HCT116 (cell line): ENCODE measurements around the gene CELF2. TPM values are rescaled to one million over a fixed set of nuclear protein-coding genes. Genes with fewer than 3 reads are reported as not detected.

ENCODE experiments used
- ATAC-seq: fragments of 200-7000 bp; cut with Tn5 transposase; 2 replicates; pipeline ENCODE4 v1.9.1; 2020; ENCODE audit warnings: mild to moderate bottlenecking, moderate library complexity
- BruUV-seq: library from RNA; stranded (reverse); fragments of 400-500 nt; replicated peaks from 2 replicates; lab custom pipeline; 2021; lab: Mats Ljungman, UMichigan
- CTCF ChIA-PET: fragments of 300-600 bp; sonication (Branson Sonifier 250); formaldehyde crosslinking; loops from one replicate; lab custom pipeline; 2021; ENCODE audit warnings: antibody characterized with exemption; lab: Charles Lee
- POLR2A ChIA-PET: fragments of 300-600, 350-600 bp; sonication (Branson Sonifier 250); formaldehyde crosslinking; loops from one replicate; lab custom pipeline; 2021; ENCODE audit warnings: antibody characterized with exemption; lab: Charles Lee
- RAD21 ChIA-PET, 2 experiments: fragments of 300-600 bp; sonication (Branson Sonifier 250); formaldehyde crosslinking; loops; one replicate each; lab custom pipeline; 2023; ENCODE audit warnings: low total read pairs in 2 of 2; ENCODE audit not compliant: uncharacterized antibody in 2 of 2, unreplicated experiment in 2 of 2, low non-redundant PET in 1 of 2; lab: Charles Lee
- DNase-seq: peaks from one replicate; pipeline ENCODE4 v3.0.0-alpha.2; 2010; ENCODE audit warnings: low read depth, low spot score
- H2AFZ ChIP-seq: fragments of 200-600 bp; shearing (Covaris generic), sonication (generic); 2 replicates; pipeline ENCODE4 v1.6.1; 2017; ENCODE audit warnings: low read depth, mixed run types, mixed read lengths, antibody characterized with exemption, low read length; ENCODE audit not compliant: poor library complexity, severe bottlenecking
- H3K27ac ChIP-seq: 2 replicates; pipeline ENCODE4 v1.5.1; 2012; ENCODE audit warnings: low read depth, low read length
- H3K27me3 ChIP-seq: fragments of 200-600 bp; sonication (generic); 2 replicates; pipeline ENCODE4 v1.6.1; 2016; ENCODE audit warnings: mixed run types, low read length, mixed read lengths; ENCODE audit not compliant: insufficient read depth
- H3K36me3 ChIP-seq, 2 experiments: fragments of 200-500 bp in 1 of 2; fragments of 200-600 bp in 1 of 2; sonication (Bioruptor generic) in 1 of 2; sonication (generic) in 1 of 2; 2 replicates each; pipeline versions ENCODE4 v1.5.1 to v1.6.1; 2014 to 2016; ENCODE audit warnings: low read length in 2 of 2, inconsistent platforms in 1 of 2, mixed read lengths in 1 of 2, mixed run types in 1 of 2; ENCODE audit not compliant: insufficient read depth in 2 of 2, control insufficient read depth in 1 of 2
- H3K4me1 ChIP-seq, 2 experiments: fragments of 200-600 bp in 1 of 2; sonication (generic) in 1 of 2; 2 replicates each; pipeline versions ENCODE4 v1.5.1 to v1.6.1; 2012 to 2017; ENCODE audit warnings: low read length in 2 of 2, inconsistent platforms in 1 of 2, mild to moderate bottlenecking in 1 of 2, mixed read lengths in 1 of 2, mixed run types in 1 of 2, moderate library complexity in 1 of 2; ENCODE audit not compliant: insufficient read depth in 2 of 2, control insufficient read depth in 1 of 2
- H3K4me2 ChIP-seq: fragments of 200-600 bp; sonication (generic); 2 replicates; pipeline ENCODE4 v1.6.1; 2017; ENCODE audit warnings: mixed run types, low read length, mixed read lengths
- H3K4me3 ChIP-seq, 2 experiments: fragments of 200-600 bp in 1 of 2; sonication (generic) in 1 of 2; replicated peaks in 1 of 2; 2 replicates each; pipeline ENCODE4 v1.5.1; 2011 to 2016; ENCODE audit warnings: low read length in 2 of 2, control low read depth in 1 of 2, low read depth in 1 of 2, mild to moderate bottlenecking in 1 of 2, mixed read lengths in 1 of 2, mixed run types in 1 of 2
- H3K79me2 ChIP-seq: fragments of 200-600 bp; sonication (generic); 2 replicates; pipeline ENCODE4 v1.6.1; 2017; ENCODE audit warnings: mild to moderate bottlenecking, mixed run types, low read length, moderate library complexity, mixed read lengths; ENCODE audit not compliant: insufficient read depth
- H3K9ac ChIP-seq: fragments of 200-600 bp; sonication (generic); 2 replicates; pipeline ENCODE4 v1.6.1; 2016; ENCODE audit warnings: low read length, mixed read lengths
- H3K9me2 ChIP-seq: fragments of 200-600 bp; sonication (generic), shearing (Covaris generic); 2 replicates; pipeline ENCODE4 v1.6.1; 2017; ENCODE audit warnings: mixed run types, mild to moderate bottlenecking, moderate library complexity; ENCODE audit not compliant: insufficient read depth
- H3K9me3 ChIP-seq, 2 experiments: fragments of 200-500 bp in 1 of 2; fragments of 200-600 bp in 1 of 2; sonication (Bioruptor generic) in 1 of 2; sonication (generic) in 1 of 2; 2 replicates each; pipeline ENCODE4 v1.6.1; 2014 to 2017; ENCODE audit warnings: low read length in 2 of 2, mixed read lengths in 2 of 2, inconsistent platforms in 1 of 2, low read depth in 1 of 2, mild to moderate bottlenecking in 1 of 2, mixed run types in 1 of 2, moderate library complexity in 1 of 2; ENCODE audit not compliant: control insufficient read depth in 1 of 2, insufficient read depth in 1 of 2
- H4K20me1 ChIP-seq: fragments of 200-600 bp; sonication (generic), shearing (Covaris generic); 2 replicates; pipeline ENCODE4 v1.6.1; 2017; ENCODE audit warnings: mixed run types, mild to moderate bottlenecking, moderate library complexity; ENCODE audit not compliant: insufficient read depth
- CBX3 ChIP-seq: IDR thresholded peaks from 2 replicates; pipeline ENCODE4 v1.6.1; 2012; ENCODE audit warnings: low read depth
- CEBPB ChIP-seq: IDR thresholded peaks from 2 replicates; pipeline ENCODE4 v1.6.1; 2012; ENCODE audit warnings: low read depth
- EGR1 ChIP-seq: IDR thresholded peaks from 2 replicates; pipeline ENCODE4 v1.6.1; 2012; ENCODE audit warnings: low read depth
- ELF1 ChIP-seq: IDR thresholded peaks from 2 replicates; pipeline ENCODE4 v1.6.1; 2012; ENCODE audit warnings: low read depth, borderline replicate concordance
- EZH2 ChIP-seq: fragments of 200-600 bp; sonication (generic); IDR thresholded peaks from 2 replicates; pipeline ENCODE4 v1.6.1; 2017; ENCODE audit warnings: antibody characterized with exemption, mixed run types
- POLR2AphosphoS5 ChIP-seq: IDR thresholded peaks from 2 replicates; pipeline ENCODE4 v1.6.1; 2011; ENCODE audit warnings: mild to moderate bottlenecking, low read depth, low read length, moderate library complexity
- RAD21 ChIP-seq: IDR thresholded peaks from 2 replicates; pipeline ENCODE4 v1.6.1; 2012; ENCODE audit warnings: low read depth, mild to moderate bottlenecking
- SIN3A ChIP-seq: IDR thresholded peaks from 2 replicates; pipeline ENCODE4 v1.6.1; 2012; ENCODE audit warnings: low read depth
- SP1 ChIP-seq: IDR thresholded peaks from 2 replicates; pipeline ENCODE4 v1.6.1; 2012; ENCODE audit warnings: low read depth
- SRF ChIP-seq: IDR thresholded peaks from 2 replicates; pipeline ENCODE4 v1.6.1; 2012; ENCODE audit warnings: low read depth
- TCF7L2 ChIP-seq: IDR thresholded peaks from 2 replicates; pipeline ENCODE4 v1.7.0; 2011; ENCODE audit warnings: borderline replicate concordance, inconsistent platforms; ENCODE audit not compliant: insufficient read depth, insufficient read length; ENCODE audit errors: extremely low read depth
- ZFX ChIP-seq: fragments of 450-650 bp; IDR thresholded peaks from 2 replicates; pipeline ENCODE4 v1.6.1; 2017
- ZNF274 ChIP-seq: fragments of 200-500 bp; sonication (Bioruptor generic); IDR thresholded peaks from 2 replicates; pipeline ENCODE4 v1.6.1; 2014; ENCODE audit warnings: mild to moderate bottlenecking, low read depth, low read length, inconsistent platforms
- intact Hi-C: fragments of 100-400 bp; cut with micrococcal nuclease; formaldehyde crosslinking; loops from 2 replicates; pipeline ENCODE4 v1.10.0; 2022
- total RNA-seq: library from RNA; stranded (reverse); gene quantifications from one replicate; pipeline ENCODE4 v1.2.1, GENCODE V29; 2021; ENCODE audit not compliant: unreplicated experiment
- TF ChIP-seq, protein P1 (sequence below): IDR thresholded peaks from 2 replicates; pipeline ENCODE4 v1.6.1; 2011; ENCODE audit warnings: mild to moderate bottlenecking, low read length, moderate library complexity; ENCODE audit not compliant: insufficient replicate concordance; ENCODE audit errors: extremely low read depth
- TF ChIP-seq, protein P2 (sequence below): IDR thresholded peaks from 2 replicates; pipeline ENCODE4 v1.6.1; 2012; ENCODE audit warnings: low read depth
- TF ChIP-seq, protein P3 (sequence below), 3 experiments: fragments of 200-600 bp in 1 of 3; sonication (generic) in 1 of 3; IDR thresholded peaks in 2 of 3; conservative IDR thresholded peaks in 1 of 3; 2 replicates each; pipeline ENCODE4 v1.5.1; 2012 to 2017; ENCODE audit warnings: low read depth in 2 of 3, low read length in 2 of 3, antibody characterized with exemption in 1 of 3, borderline replicate concordance in 1 of 3, control low read depth in 1 of 3, mild to moderate bottlenecking in 1 of 3, mixed read lengths in 1 of 3, mixed run types in 1 of 3, moderate library complexity in 1 of 3; ENCODE audit not compliant: insufficient read depth in 1 of 3

CELF2 gene
- total RNA-seq, 1 experiment from 2014 or later, result 0.66 TPM

DNA sequence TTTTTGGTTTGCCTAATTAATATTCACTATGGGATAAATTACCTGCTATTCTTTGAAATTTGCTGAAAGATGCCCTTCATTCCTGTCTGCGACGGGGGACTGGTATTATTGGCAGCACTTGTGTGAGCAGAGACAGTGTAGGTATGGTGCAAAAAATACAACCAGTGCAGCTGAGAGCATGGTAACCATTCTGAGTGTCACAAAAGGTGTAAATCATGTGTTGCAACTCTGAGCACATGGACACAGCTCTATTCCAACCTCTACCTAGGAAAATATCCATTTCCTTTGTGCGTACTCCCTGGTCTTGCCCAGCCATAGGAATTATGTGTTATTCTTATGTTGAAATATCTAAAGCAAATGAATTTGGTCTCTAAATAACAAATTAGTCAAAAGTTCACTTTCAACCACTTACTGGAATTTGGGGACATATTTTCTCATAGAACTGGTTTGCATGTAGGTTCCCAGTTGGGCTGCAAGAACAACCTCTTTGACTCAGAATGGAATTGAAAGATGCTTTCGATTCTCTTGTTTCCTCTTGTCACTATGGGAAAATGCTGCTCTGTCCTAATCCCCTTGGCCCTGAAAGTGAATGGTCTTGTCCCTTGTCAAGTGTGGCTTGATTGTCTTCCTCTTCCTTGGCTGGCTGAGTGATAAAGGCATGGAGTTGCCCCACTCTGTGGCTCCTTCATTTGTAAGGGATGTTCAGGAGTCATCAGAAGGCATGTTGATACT, 57.0 kb downstream of the CELF2 start:
- no peak overlapping the region for H3K4me2 ChIP-seq
- intact Hi-C loops, result no loop called here
- no peak overlapping the region for H3K4me3 ChIP-seq
- no peak overlapping the region for H3K27ac ChIP-seq
- no peaks in the 10 kb centered on the region for H3K27me3 ChIP-seq
- CTCF ChIA-PET, result no interaction called here
- DNase-seq, result no peak
- H3K79me2 ChIP-seq, result no peaks in the 10 kb centered on the region
- RAD21 ChIA-PET, result no interaction called here
- H2AFZ ChIP-seq, result no peak overlapping the region
- no TSS peak for BruUV-seq
- no peaks in the 10 kb centered on the region for H4K20me1 ChIP-seq
- no peaks in the 10 kb centered on the region for H3K36me3 ChIP-seq
- no peak overlapping the region for H3K9ac ChIP-seq
- H3K9me3 ChIP-seq, result peaks cover 0 to 5% of the 10 kb centered on the region in 2 experiments; a peak in 1 of 4 replicates
- H3K4me1 ChIP-seq, result no peaks in the 10 kb centered on the region
- ATAC-seq, result no peak
- H3K9me2 ChIP-seq, result no peaks in the 10 kb centered on the region
- POLR2A ChIA-PET, result no interaction called here
- TF ChIP-seq ZFX (no peak), POLR2AphosphoS5 (no peak), SP1 (no peak), EGR1 (no peak), SRF (no peak), RAD21 (no peak), SIN3A (no peak), ZNF274 (no peak), CEBPB (no peak), TCF7L2 (no peak), CBX3 (no peak), ELF1 (no peak), EZH2 (no peak)
- TF ChIP-seq, protein P1, sequence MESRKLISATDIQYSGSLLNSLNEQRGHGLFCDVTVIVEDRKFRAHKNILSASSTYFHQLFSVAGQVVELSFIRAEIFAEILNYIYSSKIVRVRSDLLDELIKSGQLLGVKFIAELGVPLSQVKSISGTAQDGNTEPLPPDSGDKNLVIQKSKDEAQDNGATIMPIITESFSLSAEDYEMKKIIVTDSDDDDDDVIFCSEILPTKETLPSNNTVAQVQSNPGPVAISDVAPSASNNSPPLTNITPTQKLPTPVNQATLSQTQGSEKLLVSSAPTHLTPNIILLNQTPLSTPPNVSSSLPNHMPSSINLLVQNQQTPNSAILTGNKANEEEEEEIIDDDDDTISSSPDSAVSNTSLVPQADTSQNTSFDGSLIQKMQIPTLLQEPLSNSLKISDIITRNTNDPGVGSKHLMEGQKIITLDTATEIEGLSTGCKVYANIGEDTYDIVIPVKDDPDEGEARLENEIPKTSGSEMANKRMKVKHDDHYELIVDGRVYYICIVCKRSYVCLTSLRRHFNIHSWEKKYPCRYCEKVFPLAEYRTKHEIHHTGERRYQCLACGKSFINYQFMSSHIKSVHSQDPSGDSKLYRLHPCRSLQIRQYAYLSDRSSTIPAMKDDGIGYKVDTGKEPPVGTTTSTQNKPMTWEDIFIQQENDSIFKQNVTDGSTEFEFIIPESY, result no peak
- TF ChIP-seq, protein P2, sequence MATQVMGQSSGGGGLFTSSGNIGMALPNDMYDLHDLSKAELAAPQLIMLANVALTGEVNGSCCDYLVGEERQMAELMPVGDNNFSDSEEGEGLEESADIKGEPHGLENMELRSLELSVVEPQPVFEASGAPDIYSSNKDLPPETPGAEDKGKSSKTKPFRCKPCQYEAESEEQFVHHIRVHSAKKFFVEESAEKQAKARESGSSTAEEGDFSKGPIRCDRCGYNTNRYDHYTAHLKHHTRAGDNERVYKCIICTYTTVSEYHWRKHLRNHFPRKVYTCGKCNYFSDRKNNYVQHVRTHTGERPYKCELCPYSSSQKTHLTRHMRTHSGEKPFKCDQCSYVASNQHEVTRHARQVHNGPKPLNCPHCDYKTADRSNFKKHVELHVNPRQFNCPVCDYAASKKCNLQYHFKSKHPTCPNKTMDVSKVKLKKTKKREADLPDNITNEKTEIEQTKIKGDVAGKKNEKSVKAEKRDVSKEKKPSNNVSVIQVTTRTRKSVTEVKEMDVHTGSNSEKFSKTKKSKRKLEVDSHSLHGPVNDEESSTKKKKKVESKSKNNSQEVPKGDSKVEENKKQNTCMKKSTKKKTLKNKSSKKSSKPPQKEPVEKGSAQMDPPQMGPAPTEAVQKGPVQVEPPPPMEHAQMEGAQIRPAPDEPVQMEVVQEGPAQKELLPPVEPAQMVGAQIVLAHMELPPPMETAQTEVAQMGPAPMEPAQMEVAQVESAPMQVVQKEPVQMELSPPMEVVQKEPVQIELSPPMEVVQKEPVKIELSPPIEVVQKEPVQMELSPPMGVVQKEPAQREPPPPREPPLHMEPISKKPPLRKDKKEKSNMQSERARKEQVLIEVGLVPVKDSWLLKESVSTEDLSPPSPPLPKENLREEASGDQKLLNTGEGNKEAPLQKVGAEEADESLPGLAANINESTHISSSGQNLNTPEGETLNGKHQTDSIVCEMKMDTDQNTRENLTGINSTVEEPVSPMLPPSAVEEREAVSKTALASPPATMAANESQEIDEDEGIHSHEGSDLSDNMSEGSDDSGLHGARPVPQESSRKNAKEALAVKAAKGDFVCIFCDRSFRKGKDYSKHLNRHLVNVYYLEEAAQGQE, result no peak
- TF ChIP-seq, protein P3, sequence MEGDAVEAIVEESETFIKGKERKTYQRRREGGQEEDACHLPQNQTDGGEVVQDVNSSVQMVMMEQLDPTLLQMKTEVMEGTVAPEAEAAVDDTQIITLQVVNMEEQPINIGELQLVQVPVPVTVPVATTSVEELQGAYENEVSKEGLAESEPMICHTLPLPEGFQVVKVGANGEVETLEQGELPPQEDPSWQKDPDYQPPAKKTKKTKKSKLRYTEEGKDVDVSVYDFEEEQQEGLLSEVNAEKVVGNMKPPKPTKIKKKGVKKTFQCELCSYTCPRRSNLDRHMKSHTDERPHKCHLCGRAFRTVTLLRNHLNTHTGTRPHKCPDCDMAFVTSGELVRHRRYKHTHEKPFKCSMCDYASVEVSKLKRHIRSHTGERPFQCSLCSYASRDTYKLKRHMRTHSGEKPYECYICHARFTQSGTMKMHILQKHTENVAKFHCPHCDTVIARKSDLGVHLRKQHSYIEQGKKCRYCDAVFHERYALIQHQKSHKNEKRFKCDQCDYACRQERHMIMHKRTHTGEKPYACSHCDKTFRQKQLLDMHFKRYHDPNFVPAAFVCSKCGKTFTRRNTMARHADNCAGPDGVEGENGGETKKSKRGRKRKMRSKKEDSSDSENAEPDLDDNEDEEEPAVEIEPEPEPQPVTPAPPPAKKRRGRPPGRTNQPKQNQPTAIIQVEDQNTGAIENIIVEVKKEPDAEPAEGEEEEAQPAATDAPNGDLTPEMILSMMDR (IDR thresholded peaks at IDR 0.05 in 2 of 3, conservative IDR thresholded peaks at IDR 0.05 in 1 of 3; ENCODE audit: borderline replicate concordance in 1 of 3, insufficient read depth in 1 of 3, low read depth in 2 of 3, low read length in 2 of 3), result no peak
